Measurements from ENCODE around the gene EXT2. TPM values are rescaled to one million over a fixed set of nuclear protein-coding genes. Genes with fewer than 3 reads are reported as not detected.

The EXT2 gene
- total and polyA plus RNA-seq, 2 experiments from 2014 or later: 71.5 to 107 TPM

DNA sequence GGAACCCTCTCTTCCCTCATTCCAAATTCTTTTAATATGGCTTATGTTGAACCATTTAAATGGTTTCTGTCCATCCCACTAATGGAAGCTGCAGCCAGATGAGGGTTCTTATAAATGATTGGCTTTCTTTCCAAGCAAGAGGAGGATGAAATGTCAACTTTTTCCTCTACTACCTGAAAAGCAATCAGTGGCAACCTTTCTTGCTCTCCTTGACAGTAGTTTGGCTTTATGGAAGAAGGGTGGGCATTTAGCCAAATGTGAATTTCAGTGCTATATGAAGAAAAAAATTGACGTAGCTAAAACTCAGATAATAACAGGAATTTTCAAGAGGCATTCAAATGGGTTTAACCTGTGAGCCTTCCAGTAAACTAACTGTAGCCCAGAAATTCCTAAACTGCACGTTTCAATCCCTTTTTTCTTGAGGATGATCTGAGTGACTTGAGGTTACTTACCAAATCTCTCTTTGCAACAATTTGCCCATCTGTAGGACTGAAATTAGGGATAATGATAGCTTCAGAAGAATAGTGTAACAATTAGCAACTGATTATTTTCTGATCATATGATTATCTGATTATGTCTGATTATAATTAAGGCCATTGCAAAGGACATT is 90.9 kb downstream of the EXT2 start:
- WGBS (ENCODE audit: low lambda C conversion rate, missing lambda C conversion rate): 88% methylated on average over 2 of the region's 2 CpGs
- TF ChIP-seq EZH2 (IDR thresholded peaks at IDR 0.05; ENCODE audit: borderline replicate concordance) (no peak), EZH2phosphoT487 (IDR thresholded peaks at IDR 0.05; ENCODE audit: low read depth, severe bottlenecking, unreplicated experiment) (no peak)
- TF ChIP-seq, protein P1, sequence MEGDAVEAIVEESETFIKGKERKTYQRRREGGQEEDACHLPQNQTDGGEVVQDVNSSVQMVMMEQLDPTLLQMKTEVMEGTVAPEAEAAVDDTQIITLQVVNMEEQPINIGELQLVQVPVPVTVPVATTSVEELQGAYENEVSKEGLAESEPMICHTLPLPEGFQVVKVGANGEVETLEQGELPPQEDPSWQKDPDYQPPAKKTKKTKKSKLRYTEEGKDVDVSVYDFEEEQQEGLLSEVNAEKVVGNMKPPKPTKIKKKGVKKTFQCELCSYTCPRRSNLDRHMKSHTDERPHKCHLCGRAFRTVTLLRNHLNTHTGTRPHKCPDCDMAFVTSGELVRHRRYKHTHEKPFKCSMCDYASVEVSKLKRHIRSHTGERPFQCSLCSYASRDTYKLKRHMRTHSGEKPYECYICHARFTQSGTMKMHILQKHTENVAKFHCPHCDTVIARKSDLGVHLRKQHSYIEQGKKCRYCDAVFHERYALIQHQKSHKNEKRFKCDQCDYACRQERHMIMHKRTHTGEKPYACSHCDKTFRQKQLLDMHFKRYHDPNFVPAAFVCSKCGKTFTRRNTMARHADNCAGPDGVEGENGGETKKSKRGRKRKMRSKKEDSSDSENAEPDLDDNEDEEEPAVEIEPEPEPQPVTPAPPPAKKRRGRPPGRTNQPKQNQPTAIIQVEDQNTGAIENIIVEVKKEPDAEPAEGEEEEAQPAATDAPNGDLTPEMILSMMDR (IDR thresholded peaks at IDR 0.05; ENCODE audit: poor library complexity): no peak
- DNase-seq (ENCODE audit: low spot score): no peak

DNA sequence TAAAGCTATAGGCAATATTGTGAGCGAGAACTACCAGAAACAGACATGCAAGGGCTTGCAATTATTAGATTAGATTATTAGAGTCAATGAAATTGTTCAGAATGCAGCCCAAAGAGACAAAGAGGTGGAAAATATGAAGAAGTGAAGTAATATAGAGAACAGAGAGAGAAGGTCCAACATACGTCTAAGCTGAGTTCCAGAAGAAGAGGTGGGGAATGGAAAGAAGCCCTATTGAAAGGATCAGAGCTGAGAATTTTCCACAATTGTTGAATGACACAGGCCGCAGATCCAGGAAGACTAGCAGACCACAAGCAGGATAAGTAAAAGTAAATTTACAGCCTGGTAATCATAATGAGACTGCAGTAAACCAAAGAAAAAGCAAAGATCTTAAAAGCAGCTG is 93.2 kb downstream of the EXT2 start:
- Histone ChIP-seq H2AFZ (no peak overlapping the region), H3K27me3 (no peaks in the 10 kb centered on the region), H3K27ac (no peak overlapping the region), H3K36me3 (replicated peaks; ENCODE audit: insufficient read depth, low read depth) (no peaks in the 10 kb centered on the region), H4K20me1 (ENCODE audit: insufficient read depth, poor library complexity, severe bottlenecking) (no peaks in the 10 kb centered on the region), H3K79me2 (no peaks in the 10 kb centered on the region), H3K4me2 (no peak overlapping the region), H3K9me3 (ENCODE audit: low read depth) (peaks cover 14% of the 10 kb centered on the region), H3K9me2 (replicated peaks; ENCODE audit: insufficient read depth) (no peaks in the 10 kb centered on the region), H3K4me3 (no peak overlapping the region), H3K4me1 (ENCODE audit: insufficient read depth) (no peaks in the 10 kb centered on the region)
- WGBS (ENCODE audit: low lambda C conversion rate, missing lambda C conversion rate): 100% methylated on average over 3 of the region's 3 CpGs
- DNase-seq (ENCODE audit: low spot score): no peak
- no peak for TF ChIP-seq EZH2 (IDR thresholded peaks at IDR 0.05; ENCODE audit: borderline replicate concordance)
- TF ChIP-seq, protein P1 (IDR thresholded peaks at IDR 0.05; ENCODE audit: poor library complexity): no peak
- no peak for TF ChIP-seq EZH2phosphoT487 (IDR thresholded peaks at IDR 0.05; ENCODE audit: low read depth, severe bottlenecking, unreplicated experiment)

More for the DNA sequence above, 90.9 kb downstream of the EXT2 start:
- H2AFZ ChIP-seq: no peak overlapping the region
- H4K20me1 ChIP-seq (ENCODE audit: insufficient read depth, poor library complexity, severe bottlenecking): no peaks in the 10 kb centered on the region
- H3K27ac ChIP-seq: no peak overlapping the region
- no peak overlapping the region for H3K4me3 ChIP-seq
- H3K9me2 ChIP-seq (replicated peaks; ENCODE audit: insufficient read depth): no peaks in the 10 kb centered on the region
- peaks cover 14% of the 10 kb centered on the region for H3K9me3 ChIP-seq (ENCODE audit: low read depth)
- no peaks in the 10 kb centered on the region for H3K36me3 ChIP-seq (replicated peaks; ENCODE audit: insufficient read depth, low read depth)
- H3K27me3 ChIP-seq: no peaks in the 10 kb centered on the region
- H3K4me2 ChIP-seq: no peak overlapping the region
- no peaks in the 10 kb centered on the region for H3K4me1 ChIP-seq (ENCODE audit: insufficient read depth)
- no peaks in the 10 kb centered on the region for H3K79me2 ChIP-seq

DNA sequence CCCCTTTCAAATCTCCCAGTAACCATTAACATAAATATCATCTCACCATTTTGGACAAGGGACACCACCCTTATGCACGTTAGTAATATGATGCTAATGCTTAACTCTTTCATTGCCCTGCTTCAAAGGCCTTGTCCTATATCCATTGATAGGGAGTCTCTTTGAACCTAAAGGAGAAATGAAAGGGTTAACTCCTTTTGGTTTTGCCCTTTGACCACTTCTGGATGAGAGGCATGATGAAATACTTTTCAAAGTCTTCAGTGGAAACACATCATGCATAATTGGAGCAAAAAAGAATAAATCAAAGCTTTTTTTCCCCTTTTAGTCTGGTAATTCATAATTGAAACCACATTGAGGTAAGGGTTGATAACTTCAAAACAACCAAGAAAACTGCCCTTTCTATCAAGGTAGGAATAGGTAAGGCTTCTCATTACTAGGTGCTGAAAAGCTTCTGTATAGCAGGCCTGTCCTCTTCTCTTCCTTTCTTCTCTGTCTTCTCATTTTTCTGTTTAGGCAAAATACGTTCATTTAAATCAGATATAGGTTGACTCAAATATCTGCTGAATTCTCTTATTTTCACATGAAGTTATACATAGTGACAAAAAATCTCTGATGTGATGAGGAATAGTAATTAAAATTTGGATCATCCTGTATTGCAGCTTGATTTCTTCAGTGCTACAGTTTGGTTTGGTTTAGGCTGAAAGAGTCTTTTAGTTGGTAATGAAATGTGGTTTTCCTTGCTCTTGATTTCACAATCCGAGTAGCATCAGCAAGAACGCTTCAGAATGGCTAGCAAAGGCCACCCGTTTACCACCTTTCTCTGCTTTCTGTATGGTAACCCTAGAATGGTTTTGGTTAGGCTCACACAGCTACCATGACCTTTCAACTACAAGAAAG is 94.8 kb downstream of the EXT2 start:
- Histone ChIP-seq H3K4me3 (no peak overlapping the region), H3K27me3 (no peaks in the 10 kb centered on the region), H3K9me2 (replicated peaks; ENCODE audit: insufficient read depth) (no peaks in the 10 kb centered on the region), H2AFZ (no peak overlapping the region), H3K4me2 (no peak overlapping the region), H3K9me3 (ENCODE audit: low read depth) (peaks cover 14% of the 10 kb centered on the region), H3K79me2 (no peaks in the 10 kb centered on the region), H3K27ac (no peak overlapping the region), H4K20me1 (ENCODE audit: insufficient read depth, poor library complexity, severe bottlenecking) (no peaks in the 10 kb centered on the region), H3K4me1 (ENCODE audit: insufficient read depth) (no peaks in the 10 kb centered on the region), H3K36me3 (replicated peaks; ENCODE audit: insufficient read depth, low read depth) (no peaks in the 10 kb centered on the region)
- TF ChIP-seq EZH2 (IDR thresholded peaks at IDR 0.05; ENCODE audit: borderline replicate concordance): no peak
- TF ChIP-seq EZH2phosphoT487 (IDR thresholded peaks at IDR 0.05; ENCODE audit: low read depth, severe bottlenecking, unreplicated experiment): no peak
- TF ChIP-seq, protein P1 (IDR thresholded peaks at IDR 0.05; ENCODE audit: poor library complexity): no peak
- DNase-seq (ENCODE audit: low spot score): no peak
- WGBS (ENCODE audit: low lambda C conversion rate, missing lambda C conversion rate): 76% methylated on average over 5 of the region's 5 CpGs

Measured in hepatocyte (in vitro differentiated cells).